Trophoblast cell (in vitro differentiated cells and primary cell): ENCODE results near the gene MYO16.

Experiments
- DNase-seq, 2 donors: peaks; one replicate each; pipeline ENCODE4 v3.0.0-alpha.2; 2016
- H2AFZ ChIP-seq: 2 replicates; pipeline ENCODE4 v1.6.1; 2013; ENCODE audit warnings: low read length, moderate library complexity, mild to moderate bottlenecking; ENCODE audit not compliant: insufficient read depth, poor library complexity
- H2AK5ac ChIP-seq: 2 replicates; pipeline ENCODE4 v1.6.1; 2013; ENCODE audit warnings: mild to moderate bottlenecking, low read length
- H2BK120ac ChIP-seq: 2 replicates; pipeline ENCODE4 v1.6.1; 2013; ENCODE audit warnings: low read length, mild to moderate bottlenecking, moderate library complexity; ENCODE audit not compliant: insufficient read depth, poor library complexity
- H2BK12ac ChIP-seq: 2 replicates; pipeline ENCODE4 v1.6.1; 2013; ENCODE audit warnings: mild to moderate bottlenecking, low read length, moderate library complexity
- H2BK5ac ChIP-seq: 2 replicates; pipeline ENCODE4 v1.6.1; 2013; ENCODE audit warnings: low read length, low read depth, moderate library complexity, mild to moderate bottlenecking; ENCODE audit not compliant: poor library complexity
- H3K14ac ChIP-seq: 2 replicates; pipeline ENCODE4 v1.6.1; 2013; ENCODE audit warnings: mild to moderate bottlenecking, low read length
- H3K18ac ChIP-seq: 2 replicates; pipeline ENCODE4 v1.6.1; 2013; ENCODE audit warnings: mild to moderate bottlenecking, low read length
- H3K23ac ChIP-seq: 2 replicates; pipeline ENCODE4 v1.6.1; 2013; ENCODE audit warnings: low read length
- H3K27ac ChIP-seq: 2 replicates; pipeline ENCODE4 v1.5.1; 2013; ENCODE audit warnings: low read depth, mild to moderate bottlenecking, inconsistent platforms, low read length, moderate library complexity
- H3K27me3 ChIP-seq: 2 replicates; pipeline ENCODE4 v1.6.1; 2013; ENCODE audit warnings: inconsistent platforms, mild to moderate bottlenecking, low read length, moderate library complexity; ENCODE audit not compliant: insufficient read depth
- H3K36me3 ChIP-seq, 2 experiments: 1 replicate in 1 of 2; 2 replicates in 1 of 2; pipeline ENCODE4 v1.6.1; 2013; ENCODE audit warnings: low read length in 2 of 2, mild to moderate bottlenecking in 2 of 2, moderate library complexity in 1 of 2; ENCODE audit not compliant: insufficient read depth in 2 of 2, control insufficient read depth in 1 of 2
- H3K4ac ChIP-seq: 2 replicates; pipeline ENCODE4 v1.6.1; 2013; ENCODE audit warnings: low read depth, mild to moderate bottlenecking, low read length, moderate library complexity
- H3K4me1 ChIP-seq, 2 experiments: 1 replicate in 1 of 2; 2 replicates in 1 of 2; pipeline ENCODE4 v1.6.1; 2013; ENCODE audit warnings: low read length in 2 of 2, mild to moderate bottlenecking in 2 of 2, moderate library complexity in 1 of 2; ENCODE audit not compliant: insufficient read depth in 2 of 2, control insufficient read depth in 1 of 2
- H3K4me2 ChIP-seq: 2 replicates; pipeline ENCODE4 v1.6.1; 2013; ENCODE audit warnings: inconsistent platforms, mild to moderate bottlenecking, low read length, moderate library complexity
- H3K4me3 ChIP-seq: 2 replicates; pipeline ENCODE4 v1.5.1; 2013; ENCODE audit warnings: mild to moderate bottlenecking, low read depth, low read length, inconsistent platforms
- H3K79me1 ChIP-seq: one replicate; pipeline ENCODE4 v1.6.1; 2013; ENCODE audit warnings: low read length
- H3K79me2 ChIP-seq: 2 replicates; pipeline ENCODE4 v1.6.1; 2013; ENCODE audit warnings: low read length, mild to moderate bottlenecking; ENCODE audit not compliant: control insufficient read depth, insufficient read depth, poor library complexity
- H3K9ac ChIP-seq: 2 replicates; pipeline ENCODE4 v1.6.1; 2013; ENCODE audit warnings: mild to moderate bottlenecking, low read length
- H3K9me3 ChIP-seq: 2 replicates; pipeline ENCODE4 v1.6.1; 2013; ENCODE audit warnings: low read depth, mild to moderate bottlenecking, control low read depth, inconsistent platforms, low read length; ENCODE audit not compliant: insufficient read depth
- H4K12ac ChIP-seq: 2 replicates; pipeline ENCODE4 v1.6.1; 2013; ENCODE audit warnings: low read depth, mild to moderate bottlenecking, low read length, moderate library complexity
- H4K8ac ChIP-seq: 2 replicates; pipeline ENCODE4 v1.6.1; 2013; ENCODE audit warnings: low read depth, mild to moderate bottlenecking, low read length, moderate library complexity
- H4K91ac ChIP-seq: one replicate; pipeline ENCODE4 v1.6.1; 2013; ENCODE audit warnings: low read depth, mild to moderate bottlenecking, low read length, moderate library complexity
- WGBS: extraction: QIAGEN DNeasy Blood & Tissue Kit; methylation state at CpG from one replicate; pipeline ENCODE4 v1.1.7; 2013; ENCODE audit warnings: missing lambda C conversion rate; ENCODE audit not compliant: insufficient read length, insufficient coverage; ENCODE audit errors: extremely low coverage; 5-methylcytosine and 5-hydroxymethylcytosine counted together

MYO16 gene

GRCh38 chr13:108667205-108667604 lies 37.8 kb downstream of the MYO16 start:
- Histone ChIP-seq H3K79me2 (no peaks in the 10 kb centered on the region), H3K79me1 (no peaks in the 10 kb centered on the region), H3K23ac (no peak overlapping the region), H3K9ac (no peak overlapping the region), H4K91ac (no peak overlapping the region), H2AFZ (no peak overlapping the region), H3K36me3 (no peaks in the 10 kb centered on the region), H4K8ac (no peak overlapping the region), H3K4me1 (no peaks in the 10 kb centered on the region), H3K14ac (no peak overlapping the region), H2BK120ac (no peak overlapping the region), H3K27ac (no peak overlapping the region), H4K12ac (no peak overlapping the region), H2BK12ac (no peak overlapping the region), H3K27me3 (no peaks in the 10 kb centered on the region), H2AK5ac (no peak overlapping the region), H3K18ac (no peak overlapping the region), H3K4me2 (no peak overlapping the region), H3K9me3 (peaks cover 5% of the 10 kb centered on the region), H3K4me3 (no peak overlapping the region), H2BK5ac (no peak overlapping the region), H3K4ac (no peak overlapping the region)
- WGBS: no CpG with 5 or more reads among the region's 1 CpG
- DNase-seq: no peak

- Histone ChIP-seq H3K23ac (no peak overlapping the region), H3K27me3 (no peaks in the 10 kb centered on the region), H3K9me3 (peaks cover 2% of the 10 kb centered on the region), H3K27ac (no peak overlapping the region), H3K36me3 (no peaks in the 10 kb centered on the region), H2BK12ac (no peak overlapping the region), H3K4me3 (no peak overlapping the region), H3K4me1 (no peaks in the 10 kb centered on the region), H4K91ac (no peak overlapping the region), H3K9ac (no peak overlapping the region), H2BK120ac (no peak overlapping the region), H2AK5ac (no peak overlapping the region), H4K12ac (no peak overlapping the region), H3K79me1 (no peaks in the 10 kb centered on the region), H3K4me2 (no peak overlapping the region), H3K18ac (no peak overlapping the region), H2BK5ac (no peak overlapping the region), H2AFZ (no peak overlapping the region), H4K8ac (no peak overlapping the region), H3K4ac (no peak overlapping the region), H3K79me2 (no peaks in the 10 kb centered on the region), H3K14ac (no peak overlapping the region)
- DNase-seq: no peak
- no CpG with 5 or more reads among the region's 1 CpG for WGBS
Observed at GRCh38 chr13:108669381-108669780, 40.0 kb downstream of the MYO16 start.

- H2BK12ac ChIP-seq: no peak overlapping the region
- no peaks in the 10 kb centered on the region for H3K27me3 ChIP-seq
- H2AK5ac ChIP-seq: no peak overlapping the region
- no CpG with 5 or more reads among the region's 6 CpGs for WGBS
- no peaks in the 10 kb centered on the region for H3K36me3 ChIP-seq
- no peak overlapping the region for H2AFZ ChIP-seq
- H3K27ac ChIP-seq: no peak overlapping the region
- no peaks in the 10 kb centered on the region for H3K79me2 ChIP-seq
- DNase-seq: no peak
- H4K12ac ChIP-seq: no peak overlapping the region
- no peak overlapping the region for H3K9ac ChIP-seq
- H3K4me3 ChIP-seq: no peak overlapping the region
- H3K4ac ChIP-seq: no peak overlapping the region
- H3K4me2 ChIP-seq: no peak overlapping the region
- no peaks in the 10 kb centered on the region for H3K9me3 ChIP-seq
- no peak overlapping the region for H2BK120ac ChIP-seq
- H3K4me1 ChIP-seq: no peaks in the 10 kb centered on the region
- H4K91ac ChIP-seq: no peak overlapping the region
- no peak overlapping the region for H2BK5ac ChIP-seq
- H4K8ac ChIP-seq: no peak overlapping the region
- H3K14ac ChIP-seq: no peak overlapping the region
- H3K18ac ChIP-seq: no peak overlapping the region
- no peaks in the 10 kb centered on the region for H3K79me1 ChIP-seq
- H3K23ac ChIP-seq: no peak overlapping the region
Observed at GRCh38 chr13:108674346-108674745, 44.9 kb downstream of the MYO16 start.

- Histone ChIP-seq H3K79me2 (no peaks in the 10 kb centered on the region), H3K18ac (no peak overlapping the region), H2AK5ac (no peak overlapping the region), H3K36me3 (no peaks in the 10 kb centered on the region), H3K27ac (no peak overlapping the region), H3K4ac (no peak overlapping the region), H3K14ac (no peak overlapping the region), H3K27me3 (no peaks in the 10 kb centered on the region), H3K4me2 (no peak overlapping the region), H3K9ac (no peak overlapping the region), H4K8ac (no peak overlapping the region), H3K23ac (no peak overlapping the region), H2BK120ac (no peak overlapping the region), H2AFZ (no peak overlapping the region), H4K12ac (no peak overlapping the region), H4K91ac (no peak overlapping the region), H3K9me3 (no peaks in the 10 kb centered on the region), H3K79me1 (no peaks in the 10 kb centered on the region), H3K4me1 (no peaks in the 10 kb centered on the region), H3K4me3 (no peak overlapping the region), H2BK5ac (no peak overlapping the region), H2BK12ac (no peak overlapping the region)
- DNase-seq: no peak
- WGBS: no CpG with 5 or more reads among the region's 4 CpGs
Observed at GRCh38 chr13:108674771-108675170, 45.4 kb downstream of the MYO16 start.
